HFFc6 (cell line): ENCODE results near the gene FCRL2. TPM values are rescaled to one million over a fixed set of nuclear protein-coding genes. Genes with fewer than 3 reads are reported as not detected.

Experiments
- DNase-seq: peaks from one replicate; pipeline ENCODE4 v3.0.0-alpha.2; 2018
- H3K27ac Mint-ChIP-seq: 2 replicates; pipeline ENCODE4 v1.8.0; 2020; ENCODE audit warnings: mild to moderate bottlenecking, mixed read lengths
- H3K27me3 Mint-ChIP-seq: 2 replicates; pipeline ENCODE4 v1.8.0; 2021; ENCODE audit warnings: mild to moderate bottlenecking, moderate library complexity, mixed read lengths; ENCODE audit not compliant: insufficient read depth
- H3K36me3 Mint-ChIP-seq: 2 replicates; pipeline ENCODE4 v1.8.0; 2021; ENCODE audit warnings: low read depth, mixed read lengths
- H3K4me1 Mint-ChIP-seq: 2 replicates; pipeline ENCODE4 v1.8.0; 2020; ENCODE audit warnings: low read depth, mixed read lengths
- H3K4me3 Mint-ChIP-seq: 2 replicates; pipeline ENCODE4 v1.8.0; 2020; ENCODE audit warnings: mild to moderate bottlenecking, moderate library complexity, mixed read lengths
- H3K9me3 Mint-ChIP-seq: 2 replicates; pipeline ENCODE4 v1.8.0; 2020; ENCODE audit warnings: mild to moderate bottlenecking, mixed read lengths
- total RNA-seq, 6 experiments: library from RNA; stranded (reverse); fragmentation: NEBNext Ultra II Directional; extraction: Animal tissue kit (Norgen Biotek cat#: 25700); gene quantifications; 2 replicates in 1 of 6; 3 replicates in 5 of 6; pipeline ENCODE4 v1.2.3, GENCODE V29; 2021
- TF ChIP-seq, protein P1 (sequence below): fragments of 200-600 bp; sonication (generic); IDR thresholded peaks from 2 replicates; pipeline ENCODE4 v1.5.0; 2021; ENCODE audit warnings: antibody characterized with exemption, mild to moderate bottlenecking

Gene FCRL2
- total RNA-seq, 6 experiments from 2014 or later = not detected

DNA sequence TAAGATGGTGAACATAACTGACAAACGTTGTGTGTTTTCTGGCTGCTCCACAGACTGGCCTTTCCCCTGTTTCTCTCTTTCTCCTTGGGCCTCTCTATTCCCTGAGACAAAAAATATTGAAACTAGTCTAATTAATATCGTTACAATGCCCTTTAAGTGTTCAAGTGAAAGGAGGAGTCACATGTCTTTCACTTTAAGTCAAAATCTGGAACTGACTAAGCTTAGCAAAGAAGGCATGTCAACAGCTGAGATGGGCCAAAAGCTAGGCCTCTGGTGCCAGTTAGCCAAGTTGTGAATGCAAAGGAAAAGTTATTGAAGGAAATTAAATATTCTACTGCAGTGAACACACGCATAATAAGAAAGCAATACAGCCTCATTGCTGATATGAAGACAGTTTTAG, 44.2 kb downstream of the FCRL2 start:
- no peak overlapping the region for H3K27ac Mint-ChIP-seq
- H3K9me3 Mint-ChIP-seq = peaks cover 9% of the 10 kb centered on the region
- H3K36me3 Mint-ChIP-seq = no peaks in the 10 kb centered on the region
- no peaks in the 10 kb centered on the region for H3K4me1 Mint-ChIP-seq
- no peak for DNase-seq
- no peaks in the 10 kb centered on the region for H3K27me3 Mint-ChIP-seq
- TF ChIP-seq, protein P1, sequence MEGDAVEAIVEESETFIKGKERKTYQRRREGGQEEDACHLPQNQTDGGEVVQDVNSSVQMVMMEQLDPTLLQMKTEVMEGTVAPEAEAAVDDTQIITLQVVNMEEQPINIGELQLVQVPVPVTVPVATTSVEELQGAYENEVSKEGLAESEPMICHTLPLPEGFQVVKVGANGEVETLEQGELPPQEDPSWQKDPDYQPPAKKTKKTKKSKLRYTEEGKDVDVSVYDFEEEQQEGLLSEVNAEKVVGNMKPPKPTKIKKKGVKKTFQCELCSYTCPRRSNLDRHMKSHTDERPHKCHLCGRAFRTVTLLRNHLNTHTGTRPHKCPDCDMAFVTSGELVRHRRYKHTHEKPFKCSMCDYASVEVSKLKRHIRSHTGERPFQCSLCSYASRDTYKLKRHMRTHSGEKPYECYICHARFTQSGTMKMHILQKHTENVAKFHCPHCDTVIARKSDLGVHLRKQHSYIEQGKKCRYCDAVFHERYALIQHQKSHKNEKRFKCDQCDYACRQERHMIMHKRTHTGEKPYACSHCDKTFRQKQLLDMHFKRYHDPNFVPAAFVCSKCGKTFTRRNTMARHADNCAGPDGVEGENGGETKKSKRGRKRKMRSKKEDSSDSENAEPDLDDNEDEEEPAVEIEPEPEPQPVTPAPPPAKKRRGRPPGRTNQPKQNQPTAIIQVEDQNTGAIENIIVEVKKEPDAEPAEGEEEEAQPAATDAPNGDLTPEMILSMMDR = no peak
- no peak overlapping the region for H3K4me3 Mint-ChIP-seq

DNA sequence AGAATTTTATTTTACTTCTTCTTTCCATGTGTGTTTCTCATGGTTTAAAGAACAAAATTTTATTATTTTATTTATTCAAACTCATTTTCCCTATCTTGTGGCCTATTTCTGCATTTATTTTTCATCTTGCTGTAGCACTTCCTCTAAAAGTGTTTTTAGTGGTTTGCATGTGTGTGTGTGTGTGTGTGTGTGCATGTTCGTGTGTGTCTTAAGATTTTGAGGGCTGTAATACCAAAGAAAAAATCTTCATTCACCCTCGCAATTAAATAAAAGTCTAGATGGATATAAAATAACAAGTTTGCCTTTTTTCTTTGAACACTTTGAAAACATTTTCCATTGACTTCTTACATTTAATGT, 51.7 kb downstream of the FCRL2 start:
- no peaks in the 10 kb centered on the region for H3K36me3 Mint-ChIP-seq
- peaks cover 36% of the 10 kb centered on the region for H3K9me3 Mint-ChIP-seq
- H3K4me1 Mint-ChIP-seq = no peaks in the 10 kb centered on the region
- no peak overlapping the region for H3K27ac Mint-ChIP-seq
- DNase-seq = no peak
- TF ChIP-seq, protein P1 = no peak
- no peaks in the 10 kb centered on the region for H3K27me3 Mint-ChIP-seq
- H3K4me3 Mint-ChIP-seq = no peak overlapping the region

DNA sequence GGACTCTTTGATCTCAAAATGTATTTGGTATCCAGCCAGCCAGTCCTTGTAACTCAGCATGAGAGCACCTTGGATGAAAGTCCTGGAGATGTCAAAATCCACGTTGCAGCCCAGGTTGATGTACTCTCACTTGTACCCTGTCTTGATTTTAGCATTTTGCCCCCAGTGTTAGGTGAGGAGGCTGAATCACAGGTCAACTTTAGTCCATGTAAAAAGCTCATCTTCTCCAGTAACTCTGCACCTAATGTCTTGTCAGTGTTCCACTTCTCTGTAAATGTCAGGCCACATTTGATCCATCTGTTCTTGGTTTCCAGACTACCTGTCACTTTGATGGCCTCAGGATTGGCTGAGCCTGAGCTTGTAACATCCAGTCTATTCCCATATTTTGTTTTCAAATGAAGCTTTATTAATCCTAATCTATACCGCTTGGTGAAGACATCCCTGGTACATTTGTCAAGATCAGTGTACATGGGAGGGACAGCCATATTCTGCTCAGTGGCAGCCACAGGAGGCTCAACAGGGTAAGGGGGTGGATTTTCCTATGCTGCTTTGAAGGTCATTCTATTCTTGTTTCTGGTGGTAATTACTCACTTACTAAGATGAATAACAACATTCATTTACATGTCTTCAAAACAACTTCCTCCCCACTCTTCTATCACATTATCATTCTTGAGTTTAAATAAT, 52.3 kb downstream of the FCRL2 start:
- Mint-ChIP-seq H3K4me1 (no peaks in the 10 kb centered on the region), H3K36me3 (no peaks in the 10 kb centered on the region), H3K27me3 (no peaks in the 10 kb centered on the region), H3K27ac (no peak overlapping the region), H3K9me3 (peaks cover 36% of the 10 kb centered on the region), H3K4me3 (no peak overlapping the region)
- TF ChIP-seq, protein P1 = no peak
- no peak for DNase-seq

DNA sequence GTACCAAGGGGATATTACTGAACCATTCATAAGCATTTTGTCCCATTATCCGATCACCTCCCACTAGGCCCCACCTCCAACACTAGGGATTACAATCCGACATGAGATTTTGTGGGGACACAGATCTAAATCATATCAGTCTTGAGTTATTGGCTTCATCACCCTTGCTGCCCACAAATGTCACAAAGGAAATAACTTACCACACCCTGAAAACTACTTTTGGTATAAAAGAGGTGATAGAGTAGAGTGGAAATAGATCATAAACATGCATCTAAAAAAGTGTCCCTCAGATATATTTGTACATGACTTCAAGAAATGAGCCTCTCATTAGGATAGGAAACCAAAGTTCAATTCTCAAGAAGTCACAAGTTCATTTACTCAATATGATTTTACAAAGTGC, 53.8 kb downstream of the FCRL2 start:
- peaks cover 31% of the 10 kb centered on the region for H3K9me3 Mint-ChIP-seq
- TF ChIP-seq, protein P1 = no peak
- DNase-seq = no peak
- no peaks in the 10 kb centered on the region for H3K4me1 Mint-ChIP-seq
- H3K36me3 Mint-ChIP-seq = no peaks in the 10 kb centered on the region
- no peaks in the 10 kb centered on the region for H3K27me3 Mint-ChIP-seq
- no peak overlapping the region for H3K27ac Mint-ChIP-seq
- H3K4me3 Mint-ChIP-seq = no peak overlapping the region

DNA sequence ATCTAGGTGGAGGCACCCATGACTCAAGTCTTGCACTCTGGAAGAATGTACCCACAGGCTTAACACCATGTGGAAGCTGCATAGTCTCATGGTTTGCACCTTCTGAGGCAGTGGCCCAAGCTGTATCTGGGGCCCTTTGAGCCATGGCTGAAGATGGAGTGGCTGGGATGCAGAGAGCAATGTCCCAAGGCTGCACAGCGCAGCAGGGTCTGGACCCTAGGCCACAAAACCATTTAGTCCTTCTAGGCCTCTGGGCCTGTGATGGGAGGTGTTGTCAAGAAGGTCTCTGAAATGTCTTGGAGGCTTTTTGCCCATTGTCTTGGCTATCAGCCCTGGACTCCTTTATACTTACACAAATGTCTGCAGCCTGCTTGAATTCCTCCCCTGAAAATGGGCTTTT, 54.9 kb downstream of the FCRL2 start:
- Mint-ChIP-seq H3K4me3 (no peak overlapping the region), H3K4me1 (no peaks in the 10 kb centered on the region), H3K9me3 (peaks cover 27% of the 10 kb centered on the region), H3K27me3 (no peaks in the 10 kb centered on the region), H3K36me3 (no peaks in the 10 kb centered on the region), H3K27ac (no peak overlapping the region)
- TF ChIP-seq, protein P1 = no peak
- no peak for DNase-seq
